ENCODE measurements around the gene C16orf95.

DNA sequence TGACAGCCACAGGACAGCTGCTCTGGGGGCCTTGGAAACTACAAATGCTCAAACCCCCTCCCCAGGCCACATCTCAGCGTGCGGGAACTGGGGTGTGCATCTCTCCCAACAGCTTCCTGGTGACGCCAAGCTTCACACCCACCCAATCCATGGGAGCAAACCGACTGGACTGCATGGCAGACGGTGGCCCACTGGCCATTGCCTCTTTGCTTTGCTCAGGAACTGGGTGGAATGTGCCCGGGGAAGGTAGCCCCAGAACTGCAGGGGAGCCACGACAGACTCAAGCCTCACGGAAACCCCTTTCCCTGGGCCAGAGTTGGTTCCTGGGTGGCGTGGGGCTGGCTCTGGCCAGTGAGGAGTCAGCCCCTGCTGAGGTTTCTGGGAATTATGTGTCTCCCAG, 5.2 kb upstream of the C16orf95 start:
- TF ChIP-seq BHLHE40 (IDR thresholded peaks at IDR 0.05; ENCODE audit: borderline replicate concordance), result no peak
- no peak for TF ChIP-seq SP1 (IDR thresholded peaks at IDR 0.05)
- TF ChIP-seq SUZ12 (IDR thresholded peaks at IDR 0.05), result no peak
- TF ChIP-seq FOXA1 (IDR thresholded peaks at IDR 0.05), result no peak
- no peak for TF ChIP-seq ELF4 (IDR thresholded peaks at IDR 0.05)
- no peak for TF ChIP-seq TARDBP (IDR thresholded peaks at IDR 0.05)
- no peak for TF ChIP-seq FOXM1 (IDR thresholded peaks at IDR 0.05; ENCODE audit: borderline replicate concordance)

Measured in HEK293T (cell line).